Ishikawa (cell line): ENCODE measurements around the gene FZR1.

Source experiments
- CEBPB ChIP-seq: IDR thresholded peaks from 2 replicates; pipeline ENCODE4 v1.6.1; 2012
- CREB1 ChIP-seq: IDR thresholded peaks from 2 replicates; pipeline ENCODE4 v1.6.1; 2012; ENCODE audit warnings: low read depth
- EGR1 ChIP-seq: IDR thresholded peaks from 2 replicates; pipeline ENCODE4 v1.6.1; 2012
- EP300 ChIP-seq: IDR thresholded peaks from 2 replicates; pipeline ENCODE4 v1.6.1; 2012; ENCODE audit warnings: borderline replicate concordance
- FOXM1 ChIP-seq: IDR thresholded peaks from 2 replicates; pipeline ENCODE4 v1.6.1; 2012; ENCODE audit warnings: low read depth, borderline replicate concordance
- MAX ChIP-seq: IDR thresholded peaks from 2 replicates; pipeline ENCODE4 v1.6.1; 2012
- NFIC ChIP-seq: IDR thresholded peaks from 2 replicates; pipeline ENCODE4 v1.6.1; 2012
- RAD21 ChIP-seq: IDR thresholded peaks from 2 replicates; pipeline ENCODE4 v1.6.1; 2012; ENCODE audit warnings: low read depth
- REST ChIP-seq: IDR thresholded peaks from 2 replicates; pipeline ENCODE4 v1.6.1; 2012; ENCODE audit warnings: low read depth, mild to moderate bottlenecking
- TAF1 ChIP-seq: IDR thresholded peaks from 2 replicates; pipeline ENCODE4 v1.6.1; 2012; ENCODE audit warnings: low read depth, mild to moderate bottlenecking
- TCF12 ChIP-seq: IDR thresholded peaks from 2 replicates; pipeline ENCODE4 v1.6.1; 2012; ENCODE audit warnings: low read depth
- TEAD4 ChIP-seq: IDR thresholded peaks from 2 replicates; pipeline ENCODE4 v1.6.1; 2012
- USF1 ChIP-seq: IDR thresholded peaks from 2 replicates; pipeline ENCODE4 v1.6.1; 2012
- YY1 ChIP-seq: IDR thresholded peaks from 2 replicates; pipeline ENCODE4 v1.6.1; 2012; ENCODE audit warnings: low read depth
- ZBTB7A ChIP-seq: IDR thresholded peaks from 2 replicates; pipeline ENCODE4 v1.6.1; 2012; ENCODE audit warnings: low read depth

FZR1 gene

GRCh38 chr19:3458229-3459088, 47.7 kb upstream of the FZR1 start:
- peak; percentile 13; the same call in 1 of the 2 replicates for TF ChIP-seq TEAD4
- 0 out of 2 replicates have a peak, but pooled peaks have one; percentile 7 for TF ChIP-seq ZBTB7A
- TF ChIP-seq EGR1, result no peak

GRCh38 chr19:3459089-3459881, 46.8 kb upstream of the FZR1 start:
- TF ChIP-seq NFIC (peak; percentile 27; the same call in 1 of the 2 replicates), CREB1 (no peak), RAD21 (no peak)

- TF ChIP-seq MAX (no peak), TEAD4 (no peak), NFIC (no peak), FOXM1 (no peak), EGR1 (no peak), USF1 (no peak), TAF1 (no peak), RAD21 (no peak), EP300 (no peak), CEBPB (no peak), REST (no peak), TCF12 (no peak), YY1 (no peak), ZBTB7A (no peak), CREB1 (no peak)
Measured at GRCh38 chr19:3459965-3460582, 46.0 kb upstream of the FZR1 start.

- no peak for TF ChIP-seq EP300
- TF ChIP-seq TEAD4, result no peak
Measured at GRCh38 chr19:3462991-3463713, 43.0 kb upstream of the FZR1 start.

GRCh38 chr19:3463714-3464586, 42.2 kb upstream of the FZR1 start:
- TF ChIP-seq CREB1 (no peak), REST (no peak), FOXM1 (no peak), ZBTB7A (no peak), MAX (no peak), USF1 (no peak), TAF1 (no peak), EP300 (no peak), CEBPB (no peak)
